ENCODE results near the gene TUBA4B. TPM values are rescaled to one million over a fixed set of nuclear protein-coding genes. Genes with fewer than 3 reads are reported as not detected.

The TUBA4B gene
- total and polyA plus RNA-seq, 2 donors (not counting 3 experiments of a cell fraction or from before 2014, with no cell fraction given): not detected

DNA sequence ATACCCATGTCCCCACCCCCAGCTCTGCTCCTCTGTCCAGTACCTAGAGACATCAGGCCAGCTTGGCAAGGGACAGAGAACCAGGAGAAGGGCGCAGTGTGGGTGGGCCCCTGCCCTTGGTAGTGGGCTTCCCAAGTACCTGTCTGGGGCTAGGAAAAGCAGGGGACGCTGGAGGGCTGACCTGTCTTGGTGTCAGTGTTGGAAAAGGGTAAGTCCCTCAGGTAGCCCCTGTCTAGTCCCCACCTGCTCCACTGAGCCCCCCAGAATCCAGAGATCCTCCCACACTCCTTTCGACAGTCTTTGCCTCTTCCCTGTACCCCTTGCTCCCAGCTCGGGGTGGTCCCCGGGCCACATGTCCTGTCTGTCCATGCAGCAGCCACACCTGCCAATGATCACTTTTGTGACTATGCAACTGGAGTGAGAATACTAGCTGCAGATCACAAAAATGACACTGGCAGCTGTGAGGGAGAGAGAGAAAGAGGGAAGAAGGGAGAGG lies 40.7 kb downstream of the TUBA4B start:
- Histone ChIP-seq H3K79me2 (ENCODE audit: control insufficient read depth, insufficient read depth, low read length) (no peaks in the 10 kb centered on the region), H3K9me1 (replicated peaks; ENCODE audit: control insufficient read depth, extremely low read depth, insufficient read depth, low read length) (no peaks in the 10 kb centered on the region), H3K9me3 (replicated peaks; ENCODE audit: control insufficient read depth, insufficient read depth, low read length) (no peaks in the 10 kb centered on the region), H3K4me2 (ENCODE audit: insufficient read depth, low read length) (no peak overlapping the region), H3K4me1 (ENCODE audit: control insufficient read depth, extremely low read depth, insufficient read depth, low read length) (peaks cover 4% of the 10 kb centered on the region), H3K9ac (replicated peaks; ENCODE audit: extremely low read depth, insufficient read depth, low read length) (no peak overlapping the region), H3K36me3 (ENCODE audit: control insufficient read depth in 2 of 2, extremely low read depth in 1 of 2, insufficient read depth in 2 of 2, low read length in 2 of 2) (no peaks in the 10 kb centered on the region), H3K27ac (ENCODE audit: insufficient read depth, low read depth, low read length) (no peak overlapping the region), H3K4me3 (replicated peaks in 1 of 3; ENCODE audit: insufficient read depth in 1 of 3, low read depth in 1 of 3, low read length in 3 of 3) (no peak overlapping the region), H2AFZ (ENCODE audit: low read depth, low read length) (peak overlapping the region; percentile 98), H4K20me1 (replicated peaks; ENCODE audit: control insufficient read depth, extremely low read depth, insufficient read depth, low read length) (no peaks in the 10 kb centered on the region), H3K27me3 (ENCODE audit: control insufficient read depth in 2 of 2, insufficient read depth in 2 of 2, low read length in 2 of 2) (peaks cover 0 to 1% of the 10 kb centered on the region in 2 experiments)
- TF ChIP-seq JUN (IDR thresholded peaks at IDR 0.05; ENCODE audit: borderline replicate concordance, insufficient read depth, insufficient read length, low read depth) (no peak), POLR2A (IDR thresholded peaks at IDR 0.05; ENCODE audit: low read depth, low read length) (no peak), GATA2 (IDR thresholded peaks at IDR 0.05; ENCODE audit: insufficient read depth, insufficient read length, low read depth, low read length) (no peak), MYC (IDR thresholded peaks at IDR 0.05; ENCODE audit: low read depth, low read length) (no peak), FOS (IDR thresholded peaks at IDR 0.05; ENCODE audit: borderline replicate concordance, insufficient read depth, low read length) (no peak), EZH2 (IDR thresholded peaks at IDR 0.05; ENCODE audit: borderline replicate concordance, low read depth, low read length, severe bottlenecking) (no peak), POLR2AphosphoS5 (IDR thresholded peaks at IDR 0.05; ENCODE audit: insufficient read depth, low read depth, low read length) (no peak)
- TF ChIP-seq, protein P1, sequence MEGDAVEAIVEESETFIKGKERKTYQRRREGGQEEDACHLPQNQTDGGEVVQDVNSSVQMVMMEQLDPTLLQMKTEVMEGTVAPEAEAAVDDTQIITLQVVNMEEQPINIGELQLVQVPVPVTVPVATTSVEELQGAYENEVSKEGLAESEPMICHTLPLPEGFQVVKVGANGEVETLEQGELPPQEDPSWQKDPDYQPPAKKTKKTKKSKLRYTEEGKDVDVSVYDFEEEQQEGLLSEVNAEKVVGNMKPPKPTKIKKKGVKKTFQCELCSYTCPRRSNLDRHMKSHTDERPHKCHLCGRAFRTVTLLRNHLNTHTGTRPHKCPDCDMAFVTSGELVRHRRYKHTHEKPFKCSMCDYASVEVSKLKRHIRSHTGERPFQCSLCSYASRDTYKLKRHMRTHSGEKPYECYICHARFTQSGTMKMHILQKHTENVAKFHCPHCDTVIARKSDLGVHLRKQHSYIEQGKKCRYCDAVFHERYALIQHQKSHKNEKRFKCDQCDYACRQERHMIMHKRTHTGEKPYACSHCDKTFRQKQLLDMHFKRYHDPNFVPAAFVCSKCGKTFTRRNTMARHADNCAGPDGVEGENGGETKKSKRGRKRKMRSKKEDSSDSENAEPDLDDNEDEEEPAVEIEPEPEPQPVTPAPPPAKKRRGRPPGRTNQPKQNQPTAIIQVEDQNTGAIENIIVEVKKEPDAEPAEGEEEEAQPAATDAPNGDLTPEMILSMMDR (IDR thresholded peaks at IDR 0.05; ENCODE audit: extremely low read depth in 1 of 2, insufficient read depth in 1 of 2, low read depth in 1 of 2, low read length in 2 of 2): no peak
- TF ChIP-seq, protein P2, sequence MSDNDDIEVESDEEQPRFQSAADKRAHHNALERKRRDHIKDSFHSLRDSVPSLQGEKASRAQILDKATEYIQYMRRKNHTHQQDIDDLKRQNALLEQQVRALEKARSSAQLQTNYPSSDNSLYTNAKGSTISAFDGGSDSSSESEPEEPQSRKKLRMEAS (IDR thresholded peaks at IDR 0.05; ENCODE audit: insufficient read depth, insufficient read length): no peak
- DNase-seq (ENCODE audit: low read depth, low spot score): no peak
- intact Hi-C loops (cut with micrococcal nuclease): loop anchor here (1.0 to 2.0 kb wide), 7 partner anchors 14 to 133 kb away; partner anchors contain the start of genes ABCB6, ANKZF1, ATG9A and CNPPD1
- no TSS peak for BruUV-seq (replicated peaks)
- peak; percentile 21 for FAIRE-seq
- ChIA-PET CTCF (interaction anchor here (3.5 to 11.2 kb wide), 3 partner anchors 12 to 135 kb away, joined by 26 to 253 read pairs (median 32); partner anchors contain the start of genes DNAJB2, NHEJ1 and SLC23A3), POLR2A (no interaction called here)
- dilution Hi-C loops (cut with MboI; ENCODE audit: extremely low pct_ligation_motif_present, low sequenced_read_pairs): no loop called here

Data from endothelial cell of umbilical vein (primary cell).